OCI-LY7 (cell line): ENCODE measurements around the gene FCRLB.

Experiments used
- EZH2phosphoT487 ChIP-seq: fragments of 200-600 bp; sonication (generic); IDR thresholded peaks from 2 replicates; pipeline ENCODE4 v1.6.1; 2018; ENCODE audit warnings: low read depth, borderline replicate concordance, mild to moderate bottlenecking, mixed run types, antibody characterized with exemption, low read length, moderate library complexity, mixed read lengths
- TF ChIP-seq, protein P1 (sequence below): fragments of 200-600 bp; sonication (generic); conservative IDR thresholded peaks from 2 replicates; pipeline ENCODE4 v1.5.1; 2014; ENCODE audit warnings: mild to moderate bottlenecking, antibody characterized with exemption, low read length, moderate library complexity, mixed read lengths

DNA sequence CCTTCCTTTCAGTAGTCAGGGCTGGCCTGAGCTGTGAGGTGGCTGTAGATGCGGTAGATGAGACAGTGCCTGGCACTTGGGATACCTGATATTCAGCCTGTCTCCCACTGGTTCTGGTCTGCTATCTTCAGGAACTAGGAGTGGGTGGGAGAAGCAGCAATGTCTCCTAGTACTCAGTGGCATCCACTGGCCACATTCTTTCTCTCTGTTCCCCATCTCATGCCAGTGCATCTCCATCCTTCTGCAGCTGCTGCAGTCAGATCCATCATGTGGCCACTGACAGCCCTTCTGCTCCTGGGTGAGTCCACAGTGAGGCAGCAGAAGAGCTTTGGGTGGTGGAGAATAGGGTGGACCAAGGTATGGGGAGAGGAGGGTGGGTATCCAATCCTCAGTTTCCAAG lies 1.1 kb downstream of the FCRLB start:
- TF ChIP-seq, protein P1, sequence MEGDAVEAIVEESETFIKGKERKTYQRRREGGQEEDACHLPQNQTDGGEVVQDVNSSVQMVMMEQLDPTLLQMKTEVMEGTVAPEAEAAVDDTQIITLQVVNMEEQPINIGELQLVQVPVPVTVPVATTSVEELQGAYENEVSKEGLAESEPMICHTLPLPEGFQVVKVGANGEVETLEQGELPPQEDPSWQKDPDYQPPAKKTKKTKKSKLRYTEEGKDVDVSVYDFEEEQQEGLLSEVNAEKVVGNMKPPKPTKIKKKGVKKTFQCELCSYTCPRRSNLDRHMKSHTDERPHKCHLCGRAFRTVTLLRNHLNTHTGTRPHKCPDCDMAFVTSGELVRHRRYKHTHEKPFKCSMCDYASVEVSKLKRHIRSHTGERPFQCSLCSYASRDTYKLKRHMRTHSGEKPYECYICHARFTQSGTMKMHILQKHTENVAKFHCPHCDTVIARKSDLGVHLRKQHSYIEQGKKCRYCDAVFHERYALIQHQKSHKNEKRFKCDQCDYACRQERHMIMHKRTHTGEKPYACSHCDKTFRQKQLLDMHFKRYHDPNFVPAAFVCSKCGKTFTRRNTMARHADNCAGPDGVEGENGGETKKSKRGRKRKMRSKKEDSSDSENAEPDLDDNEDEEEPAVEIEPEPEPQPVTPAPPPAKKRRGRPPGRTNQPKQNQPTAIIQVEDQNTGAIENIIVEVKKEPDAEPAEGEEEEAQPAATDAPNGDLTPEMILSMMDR: no peak
- TF ChIP-seq EZH2phosphoT487: no peak
